GM19239 (cell line): Measurements from ENCODE around the gene SDHAF1.

Experiments
- DNase-seq: peaks from one replicate; pipeline ENCODE4 v3.0.0; 2011; ENCODE audit warnings: low spot score; ENCODE audit not compliant: insufficient read length
- FAIRE-seq: peaks from 2 replicates; lab custom pipeline; 2011; peaks lifted over from hg19 to GRCh38; lab: Jason Lieb, UNC

Gene SDHAF1

GRCh38 chr19:35986111-35986510, 8.9 kb upstream of the SDHAF1 start:
- DNase-seq, result no peak
- FAIRE-seq, result no peak

GRCh38 chr19:35986664-35987570, 8.1 kb upstream of the SDHAF1 start:
- peak; percentile 84 for FAIRE-seq
- DNase-seq, result no peak

GRCh38 chr19:35987571-35987896, 7.5 kb upstream of the SDHAF1 start:
- DNase-seq, result no peak
- FAIRE-seq, result no peak

GRCh38 chr19:35988824-35989223, 6.2 kb upstream of the SDHAF1 start:
- DNase-seq (no peak), FAIRE-seq (no peak)

GRCh38 chr19:35990156-35990555, 4.8 kb upstream of the SDHAF1 start:
- no peak for DNase-seq
- no peak for FAIRE-seq

GRCh38 chr19:35990771-35991730, 3.9 kb upstream of the SDHAF1 start:
- no peak for FAIRE-seq
- DNase-seq, result no peak

GRCh38 chr19:35991731-35992450, 3.1 kb upstream of the SDHAF1 start:
- DNase-seq, result no peak
- no peak for FAIRE-seq

GRCh38 chr19:35992907-35993765, 1.9 kb upstream of the SDHAF1 start:
- FAIRE-seq, result peak; percentile 23
- no peak for DNase-seq

- DNase-seq, result no peak
- no peak for FAIRE-seq
Observed at GRCh38 chr19:35993923-35994598, 927 bp upstream of the SDHAF1 start.

GRCh38 chr19:35996777-35997176, 1.8 kb downstream of the SDHAF1 start:
- DNase-seq (no peak), FAIRE-seq (no peak)

- FAIRE-seq (no peak), DNase-seq (no peak)
Observed at GRCh38 chr19:36001605-36002004, 6.6 kb downstream of the SDHAF1 start.

GRCh38 chr19:36003284-36003683, 8.3 kb downstream of the SDHAF1 start:
- FAIRE-seq (no peak), DNase-seq (no peak)

GRCh38 chr19:36006955-36007354, 12.0 kb downstream of the SDHAF1 start:
- FAIRE-seq (no peak), DNase-seq (no peak)

GRCh38 chr19:36008336-36008978, 13.5 kb downstream of the SDHAF1 start, which contains the start of gene SYNE4:
Gene SYNE4, minus strand, starts transcription at chr19:36008813. Its CDS starts 132 bp downstream, at chr19:36008681.
- DNase-seq (no peak), FAIRE-seq (no peak)

- FAIRE-seq (no peak), DNase-seq (no peak)
Observed at GRCh38 chr19:36009220-36009619, 14.2 kb downstream of the SDHAF1 start.

GRCh38 chr19:36009633-36010379, 14.8 kb downstream of the SDHAF1 start:
- FAIRE-seq (no peak), DNase-seq (no peak)

GRCh38 chr19:36010402-36010801, 15.4 kb downstream of the SDHAF1 start:
- FAIRE-seq (no peak), DNase-seq (no peak)
